Measurements from ENCODE around the gene KDELR3. TPM values are rescaled to one million over a fixed set of nuclear protein-coding genes. Genes with fewer than 3 reads are reported as not detected.

Gene KDELR3
- total RNA-seq, 4 donors from 2014 or later: 3.5 to 12.9 (median 7.0) TPM

DNA sequence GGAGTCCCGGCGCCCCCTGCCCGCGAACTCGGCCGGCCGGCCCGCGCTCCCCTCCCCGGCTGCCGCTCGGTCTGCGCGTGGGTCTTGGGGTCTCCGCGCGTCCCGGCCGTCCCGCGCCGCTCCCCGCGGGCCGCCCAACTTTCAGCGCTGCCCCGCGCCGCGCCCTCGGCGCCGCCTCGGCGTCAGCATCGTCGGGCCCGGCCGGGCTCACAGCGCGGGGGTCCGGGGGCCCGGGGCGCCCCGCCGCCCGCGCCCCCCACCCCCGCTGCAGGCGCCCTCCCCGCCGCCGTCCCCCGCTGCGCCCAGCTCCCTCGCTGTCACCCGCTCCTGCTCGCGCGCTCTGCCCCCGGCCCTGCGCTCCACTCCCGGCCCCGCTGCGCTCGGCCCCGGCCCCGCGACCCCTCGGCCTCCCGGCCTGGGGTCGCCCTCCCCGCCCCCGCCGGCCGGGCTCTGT lies 12.8 kb upstream of the KDELR3 start, which contains the start of gene KCNJ4:
Gene KCNJ4, minus strand, starts transcription at position 124 of the 454 bp plus-strand sequence. CDS start 27,067 bp downstream, outside the sequence.
- DNase-seq (ENCODE audit: extremely low spot score): no peak
- peaks cover 15 to 31% (median 25%) of the 10 kb centered on the region in 4 donors for H3K4me1 ChIP-seq
- TF ChIP-seq POLR2AphosphoS5 (IDR thresholded peaks at IDR 0.05) (no peak), EP300 (IDR thresholded peaks at IDR 0.05) (no peak), POLR2A (IDR thresholded peaks at IDR 0.05; ENCODE audit: low read depth) (no peak)
- TF ChIP-seq, protein P1, sequence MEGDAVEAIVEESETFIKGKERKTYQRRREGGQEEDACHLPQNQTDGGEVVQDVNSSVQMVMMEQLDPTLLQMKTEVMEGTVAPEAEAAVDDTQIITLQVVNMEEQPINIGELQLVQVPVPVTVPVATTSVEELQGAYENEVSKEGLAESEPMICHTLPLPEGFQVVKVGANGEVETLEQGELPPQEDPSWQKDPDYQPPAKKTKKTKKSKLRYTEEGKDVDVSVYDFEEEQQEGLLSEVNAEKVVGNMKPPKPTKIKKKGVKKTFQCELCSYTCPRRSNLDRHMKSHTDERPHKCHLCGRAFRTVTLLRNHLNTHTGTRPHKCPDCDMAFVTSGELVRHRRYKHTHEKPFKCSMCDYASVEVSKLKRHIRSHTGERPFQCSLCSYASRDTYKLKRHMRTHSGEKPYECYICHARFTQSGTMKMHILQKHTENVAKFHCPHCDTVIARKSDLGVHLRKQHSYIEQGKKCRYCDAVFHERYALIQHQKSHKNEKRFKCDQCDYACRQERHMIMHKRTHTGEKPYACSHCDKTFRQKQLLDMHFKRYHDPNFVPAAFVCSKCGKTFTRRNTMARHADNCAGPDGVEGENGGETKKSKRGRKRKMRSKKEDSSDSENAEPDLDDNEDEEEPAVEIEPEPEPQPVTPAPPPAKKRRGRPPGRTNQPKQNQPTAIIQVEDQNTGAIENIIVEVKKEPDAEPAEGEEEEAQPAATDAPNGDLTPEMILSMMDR (IDR thresholded peaks at IDR 0.05): no peak
- peak within 1 kb of the TSS; percentile 53 to 66 (median 54) for H3K4me3 ChIP-seq
- peaks cover 5 to 91% (median 26%) of the 10 kb centered on the region in 4 donors for H3K27me3 ChIP-seq
- H3K9me3 ChIP-seq: no peaks in the 10 kb centered on the region
- intact Hi-C loops (cut with DNase I): no loop called here
- WGBS: no CpG with 5 or more reads among the region's 76 CpGs
- H3K27ac ChIP-seq (replicated peaks in 1 of 4): no peak within 1 kb of the TSS
- no peaks in the 10 kb centered on the region for H3K36me3 ChIP-seq

DNA sequence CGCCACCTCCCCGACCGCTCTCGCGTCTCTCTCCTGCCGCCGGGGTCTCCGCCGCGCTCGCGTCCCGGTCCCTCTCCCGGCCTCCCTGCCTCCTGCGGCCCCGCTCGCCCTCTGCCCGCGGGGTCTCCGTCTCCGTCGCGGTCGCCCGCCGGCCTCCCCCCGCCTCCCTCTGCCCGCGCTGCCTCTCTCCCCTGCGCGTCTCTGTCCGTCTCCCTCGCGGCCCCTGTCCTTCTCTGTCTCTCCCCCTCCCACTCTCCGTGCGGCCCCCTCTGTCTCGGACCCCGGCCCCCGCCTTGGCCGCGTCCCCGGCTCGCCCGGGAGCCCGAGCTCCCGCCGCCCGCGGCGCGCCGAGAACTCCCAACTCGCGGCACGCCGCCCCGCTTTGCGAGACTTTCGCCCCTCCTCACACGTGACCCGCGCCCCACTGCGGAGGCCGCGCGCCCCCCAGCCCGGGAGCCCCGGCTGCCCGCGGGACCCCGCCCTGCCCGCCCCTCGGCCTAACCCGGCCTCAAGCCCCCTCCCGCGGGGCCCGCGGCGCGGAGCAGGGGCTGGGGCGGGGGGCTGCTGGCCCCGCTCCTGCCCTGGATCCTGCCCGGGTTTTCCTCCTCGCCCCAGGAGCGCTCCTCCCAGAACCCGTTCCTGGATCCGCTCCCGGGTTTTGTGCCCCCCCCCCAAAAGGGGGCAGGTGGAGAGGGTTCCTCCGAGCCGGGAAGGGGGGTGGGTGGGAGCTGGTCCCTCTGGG lies 12.2 kb upstream of the KDELR3 start:
- no peak overlapping the region for H3K27ac ChIP-seq (replicated peaks in 1 of 4)
- peaks cover 5 to 88% (median 26%) of the 10 kb centered on the region in 4 donors for H3K27me3 ChIP-seq
- intact Hi-C loops (cut with DNase I): no loop called here
- peak overlapping the region; percentile 53 to 66 (median 54) for H3K4me3 ChIP-seq
- no peaks in the 10 kb centered on the region for H3K9me3 ChIP-seq
- WGBS: 4% methylated on average over 5 of the region's 90 CpGs
- peaks cover 16 to 31% (median 25%) of the 10 kb centered on the region in 4 donors for H3K4me1 ChIP-seq
- no peak for DNase-seq (ENCODE audit: extremely low spot score)
- H3K36me3 ChIP-seq: no peaks in the 10 kb centered on the region
- no peak for TF ChIP-seq EP300 (IDR thresholded peaks at IDR 0.05)
- TF ChIP-seq POLR2A (IDR thresholded peaks at IDR 0.05; ENCODE audit: low read depth): no peak
- TF ChIP-seq, protein P1 (IDR thresholded peaks at IDR 0.05): no peak
- no peak for TF ChIP-seq POLR2AphosphoS5 (IDR thresholded peaks at IDR 0.05)

DNA sequence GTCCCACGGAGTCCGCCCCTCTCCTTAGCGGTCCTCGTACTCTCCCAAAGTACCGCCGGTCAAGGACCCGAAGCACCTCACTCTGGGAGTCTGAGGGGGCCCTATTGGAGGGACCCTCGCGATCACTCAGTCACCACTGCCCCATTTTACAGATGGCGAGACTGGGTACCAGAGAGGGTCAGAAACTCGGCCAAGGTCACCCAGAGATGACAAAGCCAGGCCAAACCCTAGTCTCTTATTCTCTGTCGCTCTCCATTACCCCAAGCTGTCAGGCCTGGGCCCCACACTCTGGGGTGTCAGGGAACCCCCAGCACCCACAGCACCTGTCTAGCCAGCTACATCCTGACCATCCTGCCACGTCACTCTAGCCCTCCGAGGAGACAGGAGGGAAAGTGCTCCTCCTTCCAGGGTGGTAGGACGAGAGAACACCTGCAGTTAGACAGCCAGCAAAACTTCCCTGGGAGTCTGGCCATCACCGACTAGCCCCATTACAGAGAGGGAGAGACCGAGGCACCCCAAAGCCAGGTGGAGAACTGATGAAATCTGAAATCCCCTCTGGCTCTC lies 11.5 kb upstream of the KDELR3 start:
- Histone ChIP-seq H3K36me3 (no peaks in the 10 kb centered on the region), H3K27me3 (peaks cover 5 to 82% (median 26%) of the 10 kb centered on the region in 4 donors), H3K4me1 (peaks cover 19 to 35% (median 29%) of the 10 kb centered on the region in 4 donors), H3K4me3 (peak overlapping the region in 2 of 4 donors; percentile 54 to 55), H3K27ac (replicated peaks in 1 of 4) (no peak overlapping the region), H3K9me3 (no peaks in the 10 kb centered on the region)
- no peak for DNase-seq (ENCODE audit: extremely low spot score)
- no peak for TF ChIP-seq EP300 (IDR thresholded peaks at IDR 0.05)
- TF ChIP-seq, protein P1 (IDR thresholded peaks at IDR 0.05): no peak
- no peak for TF ChIP-seq POLR2A (IDR thresholded peaks at IDR 0.05; ENCODE audit: low read depth)
- TF ChIP-seq POLR2AphosphoS5 (IDR thresholded peaks at IDR 0.05): no peak
- intact Hi-C loops (cut with DNase I): no loop called here
- 52% methylated on average over 17 of the region's 17 CpGs for WGBS

- Histone ChIP-seq H3K4me1 (peaks cover 25 to 41% (median 36%) of the 10 kb centered on the region in 4 donors), H3K27me3 (peaks cover 5 to 77% (median 26%) of the 10 kb centered on the region in 4 donors), H3K27ac (replicated peaks in 1 of 4) (no peak overlapping the region), H3K9me3 (no peaks in the 10 kb centered on the region), H3K36me3 (no peaks in the 10 kb centered on the region), H3K4me3 (no peak overlapping the region)
- TF ChIP-seq POLR2A (IDR thresholded peaks at IDR 0.05; ENCODE audit: low read depth): no peak
- no peak for TF ChIP-seq POLR2AphosphoS5 (IDR thresholded peaks at IDR 0.05)
- TF ChIP-seq, protein P1 (IDR thresholded peaks at IDR 0.05): no peak
- no peak for TF ChIP-seq EP300 (IDR thresholded peaks at IDR 0.05)
- DNase-seq (ENCODE audit: extremely low spot score): no peak
- WGBS: 89% methylated on average over 14 of the region's 14 CpGs
- intact Hi-C loops (cut with DNase I): no loop called here
These were observed 10.8 kb upstream of the KDELR3 start for GRCh38 chr22:38456841-38457699.

All from esophagus muscularis mucosa (tissue), 4 donors.